Upper lobe of left lung (tissue), 6 donors: ENCODE measurements around the gene KCP. TPM values are rescaled to one million over a fixed set of nuclear protein-coding genes. Genes with fewer than 3 reads are reported as not detected.

Experiments used
- ATAC-seq, 2 donors: fragments of 200-7000 bp; cut with Tn5 transposase; one replicate each; pipeline ENCODE4 v1.9.1; 2022; ENCODE audit warnings: mild to moderate bottlenecking in 2 of 2, moderate library complexity in 2 of 2; ENCODE audit not compliant: low FRiP score in 2 of 2
- DNase-seq, 2 donors: peaks; one replicate each; pipeline ENCODE4 v3.0.0-alpha.2; 2019 to 2020
- H3K27ac ChIP-seq, 4 donors: fragments of 200-600 bp; sonication (generic); one replicate each; pipeline ENCODE4 v1.5.1; 2016 to 2019
- H3K27me3 ChIP-seq, 4 donors: fragments of 200-600 bp; sonication (generic); one replicate each; pipeline ENCODE4 v1.5.1; 2017 to 2019
- H3K36me3 ChIP-seq, 4 donors: fragments of 200-600 bp; sonication (generic); one replicate each; pipeline ENCODE4 v1.5.1; 2016 to 2019
- H3K4me1 ChIP-seq, 4 donors: fragments of 200-600 bp; sonication (generic); one replicate each; pipeline ENCODE4 v1.5.1; 2018 to 2019
- H3K4me3 ChIP-seq, 4 donors: fragments of 200-600 bp; sonication (generic); one replicate each; pipeline ENCODE4 v1.5.1; 2017 to 2019; ENCODE audit warnings: mild to moderate bottlenecking in 2 of 4, moderate library complexity in 1 of 4
- H3K9me3 ChIP-seq, 4 donors: fragments of 200-600 bp; sonication (generic); one replicate each; pipeline ENCODE4 v1.5.1; 2018 to 2019
- EP300 ChIP-seq, 4 donors: sonication (generic); formaldehyde crosslinking; IDR thresholded peaks; one replicate each; pipeline ENCODE4 v1.5.1; 2017; ENCODE audit warnings: antibody characterized with exemption in 4 of 4, control low read depth in 2 of 4
- POLR2A ChIP-seq, 4 donors: fragments of 450-650 bp; IDR thresholded peaks; one replicate each; pipeline ENCODE4 v1.5.1; 2016 to 2017; ENCODE audit warnings: antibody characterized with exemption in 4 of 4, mild to moderate bottlenecking in 2 of 4
- POLR2AphosphoS5 ChIP-seq, 2 donors: sonication (generic); formaldehyde crosslinking; IDR thresholded peaks; one replicate each; pipeline ENCODE4 v1.5.1; 2017; ENCODE audit warnings: antibody characterized with exemption in 2 of 2
- WGBS, 2 donors: methylation state at CpG; one replicate each; pipeline ENCODE4 v1.1.5; 2017 to 2018; 5-methylcytosine and 5-hydroxymethylcytosine counted together
- total RNA-seq, 6 donors: library from RNA; depleted of rRNA in 4 of 6; stranded (reverse); fragments of >200 nt in 4 of 6; gene quantifications; one replicate each; pipeline versions ENCODE4 v1.1.0 to v1.2.1, GENCODE V29; 2016 to 2021
- TF ChIP-seq, protein P1 (sequence below), 6 experiments: fragments of 450-650 bp in 4 of 6; fragments of 200-600 bp in 2 of 6; sonication (generic) in 2 of 6; IDR thresholded peaks; one replicate each; pipeline ENCODE4 v1.5.1; 2016 to 2019; ENCODE audit warnings: antibody characterized with exemption in 6 of 6
- donor health status: DM: no; HTN: no; CAD: no; lungs with moderate emphysema.
- donor health status: DM: no; HTN: yes; CAD: no; lungs with severe emphysema.

The KCP gene
- total RNA-seq = 1 to 10 TPM in 3 of 6 donors, under 1 TPM in 2, not detected in 1; 0.15 to 2.1 (median 1.1) TPM

DNA sequence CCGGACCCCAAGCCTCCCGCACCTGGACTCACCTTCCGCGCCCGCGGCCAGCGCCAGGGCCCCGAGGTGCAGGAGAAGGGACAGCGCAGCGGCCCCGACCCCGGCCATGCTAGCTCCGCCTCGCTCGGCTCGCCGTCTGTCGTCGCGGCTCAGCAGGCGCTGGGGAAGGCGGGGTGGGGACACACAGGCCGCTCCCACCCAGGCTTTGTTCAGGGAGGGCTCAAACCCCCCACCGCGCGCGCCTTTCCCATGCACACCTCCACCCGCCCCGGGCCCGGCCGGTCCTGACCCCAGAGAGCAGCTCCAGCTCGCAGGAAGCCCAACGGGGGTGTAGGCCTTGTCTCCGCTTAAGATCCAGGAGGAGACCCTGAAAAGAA is at the start of gene KCP:
Gene KCP, minus strand, starts transcription at position 141 of the 377 bp plus-strand sequence. Its CDS starts 33 bp downstream, at position 108.
- TF ChIP-seq POLR2A (IDR thresholded peaks at IDR 0.05) (no peak), POLR2AphosphoS5 (IDR thresholded peaks at IDR 0.05) (no peak), EP300 (IDR thresholded peaks at IDR 0.05) (no peak)
- TF ChIP-seq, protein P1, sequence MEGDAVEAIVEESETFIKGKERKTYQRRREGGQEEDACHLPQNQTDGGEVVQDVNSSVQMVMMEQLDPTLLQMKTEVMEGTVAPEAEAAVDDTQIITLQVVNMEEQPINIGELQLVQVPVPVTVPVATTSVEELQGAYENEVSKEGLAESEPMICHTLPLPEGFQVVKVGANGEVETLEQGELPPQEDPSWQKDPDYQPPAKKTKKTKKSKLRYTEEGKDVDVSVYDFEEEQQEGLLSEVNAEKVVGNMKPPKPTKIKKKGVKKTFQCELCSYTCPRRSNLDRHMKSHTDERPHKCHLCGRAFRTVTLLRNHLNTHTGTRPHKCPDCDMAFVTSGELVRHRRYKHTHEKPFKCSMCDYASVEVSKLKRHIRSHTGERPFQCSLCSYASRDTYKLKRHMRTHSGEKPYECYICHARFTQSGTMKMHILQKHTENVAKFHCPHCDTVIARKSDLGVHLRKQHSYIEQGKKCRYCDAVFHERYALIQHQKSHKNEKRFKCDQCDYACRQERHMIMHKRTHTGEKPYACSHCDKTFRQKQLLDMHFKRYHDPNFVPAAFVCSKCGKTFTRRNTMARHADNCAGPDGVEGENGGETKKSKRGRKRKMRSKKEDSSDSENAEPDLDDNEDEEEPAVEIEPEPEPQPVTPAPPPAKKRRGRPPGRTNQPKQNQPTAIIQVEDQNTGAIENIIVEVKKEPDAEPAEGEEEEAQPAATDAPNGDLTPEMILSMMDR (IDR thresholded peaks at IDR 0.05) = no peak
- peak within 1 kb of the TSS in 3 of 4 donors; percentile 9 to 30 (median 28) for H3K4me3 ChIP-seq
- H3K36me3 ChIP-seq = no peaks in the 10 kb centered on the region
- H3K4me1 ChIP-seq = peaks cover 15 to 23% (median 19%) of the 10 kb centered on the region in 4 donors
- 35 to 44% methylated on average over 7 to 8 of the region's 34 CpGs for WGBS, 2 donors
- DNase-seq (peak in 1 of 2 donors; percentile 84), ATAC-seq (peak in 1 of 2 donors; percentile 26)
- no peaks in the 10 kb centered on the region for H3K9me3 ChIP-seq
- H3K27ac ChIP-seq = no peak within 1 kb of the TSS
- H3K27me3 ChIP-seq = peaks cover 0 to 38% (median 17%) of the 10 kb centered on the region in 4 donors

DNA sequence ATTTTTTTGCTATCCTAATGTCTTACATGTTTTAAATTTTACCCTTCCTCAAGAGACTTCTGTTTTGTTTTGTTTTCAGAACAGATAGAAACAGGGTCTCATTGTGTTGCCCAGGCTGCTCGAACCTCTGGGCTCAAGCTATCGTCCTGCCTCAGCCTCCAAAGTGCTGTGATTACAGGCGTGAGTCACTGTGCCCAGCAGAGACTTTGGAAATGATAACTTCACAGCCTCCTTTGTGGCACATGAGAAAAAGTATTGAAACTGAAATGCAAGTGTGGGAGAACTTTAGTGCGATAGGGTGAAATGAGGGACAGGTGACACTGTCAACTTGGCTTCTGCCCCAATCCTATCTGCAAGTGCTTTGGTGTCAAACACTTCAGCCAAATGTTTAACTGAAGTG is 48.8 kb upstream of the KCP start:
- Histone ChIP-seq H3K27ac (no peak overlapping the region), H3K4me1 (no peaks in the 10 kb centered on the region), H3K4me3 (no peak overlapping the region), H3K36me3 (peaks cover 11 to 77% (median 45%) of the 10 kb centered on the region in 4 donors), H3K9me3 (no peaks in the 10 kb centered on the region), H3K27me3 (no peaks in the 10 kb centered on the region)
- ATAC-seq = no peak
- no peak for DNase-seq
- WGBS, 2 donors = 91 to 93% methylated on average over 4 of the region's 4 CpGs
- no peak for TF ChIP-seq POLR2A (IDR thresholded peaks at IDR 0.05)
- no peak for TF ChIP-seq POLR2AphosphoS5 (IDR thresholded peaks at IDR 0.05)
- TF ChIP-seq EP300 (IDR thresholded peaks at IDR 0.05) = no peak
- TF ChIP-seq, protein P1 (IDR thresholded peaks at IDR 0.05) = no peak

DNA sequence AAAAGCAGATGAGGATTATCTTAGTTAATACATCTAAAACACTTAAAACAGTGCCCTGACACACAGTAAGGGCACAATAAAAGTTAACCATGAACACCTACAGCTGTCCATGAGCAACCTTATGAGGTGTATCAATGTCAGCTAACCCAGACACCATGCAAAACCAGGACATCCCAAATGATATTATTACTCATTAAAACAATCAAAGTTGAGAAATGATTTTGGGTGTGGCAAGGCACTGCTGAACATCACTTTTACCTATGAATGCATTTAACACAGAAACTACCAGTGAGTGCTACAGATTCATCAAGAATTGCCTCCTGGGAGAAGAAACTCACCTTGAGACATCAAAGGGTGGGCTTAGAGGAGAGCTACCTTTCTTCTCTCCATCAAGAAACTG is 45.5 kb upstream of the KCP start:
- no peak for DNase-seq
- H3K9me3 ChIP-seq = no peaks in the 10 kb centered on the region
- peaks cover 14 to 82% (median 58%) of the 10 kb centered on the region in 4 donors for H3K36me3 ChIP-seq
- H3K27ac ChIP-seq = no peak overlapping the region
- no peaks in the 10 kb centered on the region for H3K27me3 ChIP-seq
- H3K4me3 ChIP-seq = no peak overlapping the region
- TF ChIP-seq POLR2AphosphoS5 (IDR thresholded peaks at IDR 0.05) (no peak), POLR2A (IDR thresholded peaks at IDR 0.05) (no peak), EP300 (IDR thresholded peaks at IDR 0.05) (no peak)
- TF ChIP-seq, protein P1 (IDR thresholded peaks at IDR 0.05) = no peak
- ATAC-seq = no peak
- H3K4me1 ChIP-seq = no peaks in the 10 kb centered on the region

DNA sequence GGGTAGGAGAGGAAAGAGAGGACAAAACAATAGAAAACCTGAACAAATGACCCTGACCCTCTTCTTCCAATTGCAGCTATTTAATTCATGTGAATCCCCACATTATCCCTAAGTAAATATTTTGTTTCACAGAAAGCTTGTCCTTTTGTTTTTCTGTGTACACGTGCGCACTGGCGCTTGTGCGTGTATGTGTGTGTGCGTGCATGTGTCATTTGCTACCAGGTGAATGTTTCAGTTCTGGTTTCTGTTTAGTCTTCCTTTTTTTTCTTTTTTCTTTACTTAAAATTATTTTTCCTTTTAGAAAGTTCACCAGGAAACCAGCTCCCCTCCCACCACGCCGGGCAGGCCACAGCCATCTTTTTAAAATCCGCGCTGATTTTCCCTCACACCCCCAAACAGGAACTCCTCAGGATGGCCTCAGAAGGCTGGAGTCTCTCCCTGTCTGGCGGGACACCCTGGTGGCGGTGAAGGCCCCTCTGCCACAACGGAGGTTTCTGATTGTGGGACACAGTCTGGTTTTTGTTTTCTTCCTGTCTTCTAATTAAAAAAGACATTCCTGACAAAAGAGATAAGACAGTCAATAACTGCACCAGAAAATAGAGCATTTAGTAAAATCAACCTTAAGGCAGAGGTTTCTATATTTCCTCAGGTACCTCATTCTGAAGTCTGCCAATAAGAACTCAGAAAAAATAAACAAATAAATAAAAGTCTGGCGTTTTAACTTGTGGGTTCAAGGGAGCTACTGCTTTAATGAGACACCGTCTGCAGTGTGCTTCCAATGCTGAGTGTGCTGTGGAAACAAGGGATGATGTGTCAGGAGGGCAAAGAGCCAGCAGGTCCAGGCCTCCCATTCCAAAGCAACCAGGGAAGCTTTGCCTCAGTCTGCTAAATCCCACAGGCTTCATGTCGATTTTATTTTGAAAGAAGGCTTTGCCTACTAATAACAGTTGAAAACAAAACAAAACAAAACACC is 44.6 kb upstream of the KCP start:
- Histone ChIP-seq H3K9me3 (no peaks in the 10 kb centered on the region), H3K27me3 (no peaks in the 10 kb centered on the region), H3K36me3 (peaks cover 14 to 82% (median 57%) of the 10 kb centered on the region in 4 donors), H3K27ac (no peak overlapping the region), H3K4me3 (no peak overlapping the region), H3K4me1 (no peaks in the 10 kb centered on the region)
- DNase-seq = no peak
- peak in 1 of 2 donors; percentile 40 for ATAC-seq
- WGBS, 2 donors = 69 to 77% methylated on average over 15 of the region's 15 CpGs
- TF ChIP-seq POLR2AphosphoS5 (IDR thresholded peaks at IDR 0.05) (no peak), POLR2A (IDR thresholded peaks at IDR 0.05) (no peak), EP300 (IDR thresholded peaks at IDR 0.05) (no peak)
- TF ChIP-seq, protein P1 (IDR thresholded peaks at IDR 0.05) = no peak
